Neural cell (in vitro differentiated cells): Measurements from ENCODE around the gene PLCB4. TPM values are rescaled to one million over a fixed set of nuclear protein-coding genes. Genes with fewer than 3 reads are reported as not detected.

Experiments
- H2AFZ ChIP-seq: fragments of 200-600, 300-800 bp; sonication (generic), shearing (Covaris generic); 2 replicates; pipeline ENCODE4 v1.6.0; 2014; ENCODE audit warnings: low read depth, mild to moderate bottlenecking, antibody characterized with exemption, low read length, moderate library complexity
- H3F3A ChIP-seq: fragments of 200-600 bp; shearing (Covaris generic); 2 replicates; pipeline ENCODE4 v1.6.1; 2016; ENCODE audit warnings: mild to moderate bottlenecking, moderate library complexity, mixed read lengths, antibody characterized with exemption, low read length; ENCODE audit not compliant: insufficient read depth, poor library complexity, severe bottlenecking
- H3K27ac ChIP-seq: fragments of 200-600, 300-800 bp; sonication (generic), shearing (Covaris generic); 2 replicates; pipeline ENCODE4 v1.5.1; 2014; ENCODE audit warnings: mild to moderate bottlenecking, low read length, moderate library complexity
- H3K27me3 ChIP-seq: fragments of 300-800, 200-600 bp; sonication (generic), shearing (Covaris generic); 2 replicates; pipeline ENCODE4 v1.6.0; 2014; ENCODE audit warnings: mild to moderate bottlenecking, low read depth, low read length, moderate library complexity; ENCODE audit not compliant: insufficient read depth
- H3K36me3 ChIP-seq: fragments of 300-800, 200-600 bp; sonication (generic), shearing (Covaris generic); 2 replicates; pipeline ENCODE4 v1.5.1; 2014; ENCODE audit warnings: mild to moderate bottlenecking, antibody characterized with exemption, low read length, moderate library complexity; ENCODE audit not compliant: insufficient read depth
- H3K4me2 ChIP-seq: fragments of 300-800, 200-600 bp; sonication (generic), shearing (Covaris generic); 2 replicates; pipeline ENCODE4 v1.6.0; 2014; ENCODE audit warnings: mild to moderate bottlenecking, low read length
- H3K4me3 ChIP-seq: fragments of 300-800, 200-600 bp; sonication (generic), shearing (Covaris generic); 2 replicates; pipeline ENCODE4 v1.5.1; 2014; ENCODE audit warnings: mild to moderate bottlenecking, low read length, moderate library complexity
- H3K79me2 ChIP-seq: fragments of 200-600 bp; shearing (Covaris generic); replicated peaks from 2 replicates; pipeline ENCODE4 v1.6.0; 2014; ENCODE audit warnings: mild to moderate bottlenecking, low read length, moderate library complexity; ENCODE audit not compliant: insufficient read depth
- H3K9ac ChIP-seq: fragments of 300-800, 200-600 bp; sonication (generic), shearing (Covaris generic); 2 replicates; pipeline ENCODE4 v1.6.1; 2016; ENCODE audit warnings: mild to moderate bottlenecking, low read length, mixed read lengths
- H3K9me2 ChIP-seq: fragments of 200-600 bp; shearing (Covaris generic); 2 replicates; pipeline ENCODE4 v1.6.1; 2016; ENCODE audit warnings: mild to moderate bottlenecking, low read length, mixed read lengths; ENCODE audit not compliant: insufficient read depth
- H3K9me3 ChIP-seq: fragments of 200-600, 300-800 bp; sonication (generic), shearing (Covaris generic); 2 replicates; pipeline ENCODE4 v1.6.1; 2016; ENCODE audit warnings: mild to moderate bottlenecking, mixed run types, low read length, moderate library complexity, mixed read lengths
- H4K20me1 ChIP-seq: fragments of 200-600 bp; shearing (Covaris generic); 2 replicates; pipeline ENCODE4 v1.6.1; 2016; ENCODE audit warnings: mild to moderate bottlenecking, mixed run types; ENCODE audit not compliant: insufficient read depth
- EP300 ChIP-seq: fragments of 450-650 bp; conservative IDR thresholded peaks from 2 replicates; pipeline ENCODE4 v1.6.1; 2014; ENCODE audit warnings: antibody characterized with exemption, mild to moderate bottlenecking, moderate library complexity; ENCODE audit not compliant: poor library complexity, severe bottlenecking
- EZH2 ChIP-seq: fragments of 200-600, 300-800 bp; shearing (Covaris generic), sonication (generic); IDR thresholded peaks from 2 replicates; pipeline ENCODE4 v1.6.1; 2014; ENCODE audit warnings: antibody characterized with exemption, low read length, borderline replicate concordance, mild to moderate bottlenecking; ENCODE audit not compliant: insufficient read depth, poor library complexity, severe bottlenecking
- MXI1 ChIP-seq: fragments of 450-650 bp; conservative IDR thresholded peaks from 2 replicates; pipeline ENCODE4 v1.6.1; 2014; ENCODE audit warnings: antibody characterized with exemption, mild to moderate bottlenecking; ENCODE audit not compliant: poor library complexity, severe bottlenecking
- POLR2AphosphoS5 ChIP-seq: IDR thresholded peaks from 2 replicates; pipeline ENCODE4 v1.6.1; 2012
- RAD21 ChIP-seq: fragments of 450-650 bp; conservative IDR thresholded peaks from 2 replicates; pipeline ENCODE4 v1.6.1; 2014; ENCODE audit warnings: antibody characterized with exemption, mild to moderate bottlenecking, moderate library complexity
- SMC3 ChIP-seq: fragments of 450-650 bp; conservative IDR thresholded peaks from 2 replicates; pipeline ENCODE4 v1.6.1; 2014; ENCODE audit warnings: antibody characterized with exemption, mild to moderate bottlenecking, moderate library complexity; ENCODE audit not compliant: poor library complexity
- TAF1 ChIP-seq: IDR thresholded peaks from 2 replicates; pipeline ENCODE4 v1.6.1; 2012; ENCODE audit warnings: low read depth
- polyA plus RNA-seq: library from polyadenylated mRNA; depleted of rRNA; stranded (reverse); fragments of >200 nt; gene quantifications from 2 replicates; pipeline ENCODE4 v1.2.3, GENCODE V29; 2014
- TF ChIP-seq, protein P1 (sequence below): fragments of 450-650 bp; IDR thresholded peaks from 2 replicates; pipeline ENCODE4 v1.5.1; 2014; ENCODE audit warnings: antibody characterized with exemption, mild to moderate bottlenecking, moderate library complexity; ENCODE audit not compliant: poor library complexity, severe bottlenecking
- TF ChIP-seq, protein P2 (sequence below): IDR thresholded peaks from 2 replicates; pipeline ENCODE4 v1.6.1; 2012; ENCODE audit warnings: borderline replicate concordance

The PLCB4 gene
- polyA plus RNA-seq, 1 donor from 2014 or later: 13.1 TPM

DNA sequence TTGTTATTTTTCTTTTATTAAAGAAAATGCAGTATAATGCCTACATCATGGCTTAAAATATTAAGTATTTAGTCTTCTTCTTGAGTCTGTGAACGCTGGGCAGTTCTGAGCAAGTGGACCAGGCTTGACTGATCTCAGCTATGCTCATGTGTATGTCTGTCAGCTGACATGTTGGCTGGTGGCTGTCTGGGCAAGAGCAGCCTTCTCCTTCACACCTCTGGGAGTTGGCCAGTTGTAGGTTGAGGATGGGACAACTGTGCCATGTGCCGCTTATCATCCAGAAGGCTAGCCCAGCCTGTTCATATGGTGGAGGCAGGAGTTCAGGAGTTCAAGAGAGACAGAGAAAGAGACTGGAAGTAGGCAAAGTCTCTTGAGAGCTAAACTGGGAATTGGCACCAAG is 175.9 kb downstream of the PLCB4 start:
- Histone ChIP-seq H2AFZ (no peak overlapping the region), H3K27ac (no peak overlapping the region), H3K4me2 (no peak overlapping the region), H3K36me3 (no peaks in the 10 kb centered on the region), H3K79me2 (no peaks in the 10 kb centered on the region), H3K27me3 (no peaks in the 10 kb centered on the region), H3K9ac (no peak overlapping the region), H4K20me1 (no peaks in the 10 kb centered on the region), H3K9me2 (no peaks in the 10 kb centered on the region), H3F3A (no peaks in the 10 kb centered on the region), H3K4me3 (no peak overlapping the region), H3K9me3 (no peaks in the 10 kb centered on the region)
- no peak for TF ChIP-seq EP300
- TF ChIP-seq, protein P1, sequence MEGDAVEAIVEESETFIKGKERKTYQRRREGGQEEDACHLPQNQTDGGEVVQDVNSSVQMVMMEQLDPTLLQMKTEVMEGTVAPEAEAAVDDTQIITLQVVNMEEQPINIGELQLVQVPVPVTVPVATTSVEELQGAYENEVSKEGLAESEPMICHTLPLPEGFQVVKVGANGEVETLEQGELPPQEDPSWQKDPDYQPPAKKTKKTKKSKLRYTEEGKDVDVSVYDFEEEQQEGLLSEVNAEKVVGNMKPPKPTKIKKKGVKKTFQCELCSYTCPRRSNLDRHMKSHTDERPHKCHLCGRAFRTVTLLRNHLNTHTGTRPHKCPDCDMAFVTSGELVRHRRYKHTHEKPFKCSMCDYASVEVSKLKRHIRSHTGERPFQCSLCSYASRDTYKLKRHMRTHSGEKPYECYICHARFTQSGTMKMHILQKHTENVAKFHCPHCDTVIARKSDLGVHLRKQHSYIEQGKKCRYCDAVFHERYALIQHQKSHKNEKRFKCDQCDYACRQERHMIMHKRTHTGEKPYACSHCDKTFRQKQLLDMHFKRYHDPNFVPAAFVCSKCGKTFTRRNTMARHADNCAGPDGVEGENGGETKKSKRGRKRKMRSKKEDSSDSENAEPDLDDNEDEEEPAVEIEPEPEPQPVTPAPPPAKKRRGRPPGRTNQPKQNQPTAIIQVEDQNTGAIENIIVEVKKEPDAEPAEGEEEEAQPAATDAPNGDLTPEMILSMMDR: no peak
- TF ChIP-seq, protein P2, sequence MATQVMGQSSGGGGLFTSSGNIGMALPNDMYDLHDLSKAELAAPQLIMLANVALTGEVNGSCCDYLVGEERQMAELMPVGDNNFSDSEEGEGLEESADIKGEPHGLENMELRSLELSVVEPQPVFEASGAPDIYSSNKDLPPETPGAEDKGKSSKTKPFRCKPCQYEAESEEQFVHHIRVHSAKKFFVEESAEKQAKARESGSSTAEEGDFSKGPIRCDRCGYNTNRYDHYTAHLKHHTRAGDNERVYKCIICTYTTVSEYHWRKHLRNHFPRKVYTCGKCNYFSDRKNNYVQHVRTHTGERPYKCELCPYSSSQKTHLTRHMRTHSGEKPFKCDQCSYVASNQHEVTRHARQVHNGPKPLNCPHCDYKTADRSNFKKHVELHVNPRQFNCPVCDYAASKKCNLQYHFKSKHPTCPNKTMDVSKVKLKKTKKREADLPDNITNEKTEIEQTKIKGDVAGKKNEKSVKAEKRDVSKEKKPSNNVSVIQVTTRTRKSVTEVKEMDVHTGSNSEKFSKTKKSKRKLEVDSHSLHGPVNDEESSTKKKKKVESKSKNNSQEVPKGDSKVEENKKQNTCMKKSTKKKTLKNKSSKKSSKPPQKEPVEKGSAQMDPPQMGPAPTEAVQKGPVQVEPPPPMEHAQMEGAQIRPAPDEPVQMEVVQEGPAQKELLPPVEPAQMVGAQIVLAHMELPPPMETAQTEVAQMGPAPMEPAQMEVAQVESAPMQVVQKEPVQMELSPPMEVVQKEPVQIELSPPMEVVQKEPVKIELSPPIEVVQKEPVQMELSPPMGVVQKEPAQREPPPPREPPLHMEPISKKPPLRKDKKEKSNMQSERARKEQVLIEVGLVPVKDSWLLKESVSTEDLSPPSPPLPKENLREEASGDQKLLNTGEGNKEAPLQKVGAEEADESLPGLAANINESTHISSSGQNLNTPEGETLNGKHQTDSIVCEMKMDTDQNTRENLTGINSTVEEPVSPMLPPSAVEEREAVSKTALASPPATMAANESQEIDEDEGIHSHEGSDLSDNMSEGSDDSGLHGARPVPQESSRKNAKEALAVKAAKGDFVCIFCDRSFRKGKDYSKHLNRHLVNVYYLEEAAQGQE: no peak
- TF ChIP-seq POLR2AphosphoS5: no peak
- TF ChIP-seq MXI1: no peak
- no peak for TF ChIP-seq RAD21
- no peak for TF ChIP-seq SMC3
- TF ChIP-seq TAF1: no peak
- TF ChIP-seq EZH2: no peak

DNA sequence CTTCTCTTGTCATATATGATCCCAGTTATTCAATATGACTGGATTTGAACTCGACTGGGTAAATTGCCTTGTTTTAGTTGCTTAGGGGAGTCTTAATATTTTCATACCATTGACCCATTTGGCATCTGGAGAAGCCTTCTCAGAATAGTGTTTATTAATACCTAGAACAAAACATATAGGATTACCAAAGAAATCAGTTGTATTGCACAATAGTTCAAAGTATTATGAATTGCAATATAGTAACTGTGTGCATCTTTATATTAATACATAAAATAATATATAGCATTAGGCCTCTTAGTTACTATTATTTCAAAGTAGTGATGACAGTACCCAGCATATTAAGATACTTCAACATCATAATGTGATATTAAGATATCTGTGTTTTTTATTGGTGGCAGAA is 177.8 kb downstream of the PLCB4 start:
- Histone ChIP-seq H3K9ac (no peak overlapping the region), H3K27ac (no peak overlapping the region), H3K27me3 (no peaks in the 10 kb centered on the region), H3K36me3 (no peaks in the 10 kb centered on the region), H3F3A (no peaks in the 10 kb centered on the region), H3K4me3 (no peak overlapping the region), H3K9me2 (no peaks in the 10 kb centered on the region), H3K4me2 (no peak overlapping the region), H2AFZ (no peak overlapping the region), H3K9me3 (no peaks in the 10 kb centered on the region), H3K79me2 (no peaks in the 10 kb centered on the region), H4K20me1 (no peaks in the 10 kb centered on the region)
- TF ChIP-seq, protein P2: no peak
- TF ChIP-seq, protein P1: no peak
- TF ChIP-seq TAF1: no peak
- no peak for TF ChIP-seq EZH2
- no peak for TF ChIP-seq MXI1
- no peak for TF ChIP-seq SMC3
- no peak for TF ChIP-seq RAD21
- no peak for TF ChIP-seq POLR2AphosphoS5
- TF ChIP-seq EP300: no peak
